Measurements from ENCODE around the gene PTDSS2.

PTDSS2 gene

DNA sequence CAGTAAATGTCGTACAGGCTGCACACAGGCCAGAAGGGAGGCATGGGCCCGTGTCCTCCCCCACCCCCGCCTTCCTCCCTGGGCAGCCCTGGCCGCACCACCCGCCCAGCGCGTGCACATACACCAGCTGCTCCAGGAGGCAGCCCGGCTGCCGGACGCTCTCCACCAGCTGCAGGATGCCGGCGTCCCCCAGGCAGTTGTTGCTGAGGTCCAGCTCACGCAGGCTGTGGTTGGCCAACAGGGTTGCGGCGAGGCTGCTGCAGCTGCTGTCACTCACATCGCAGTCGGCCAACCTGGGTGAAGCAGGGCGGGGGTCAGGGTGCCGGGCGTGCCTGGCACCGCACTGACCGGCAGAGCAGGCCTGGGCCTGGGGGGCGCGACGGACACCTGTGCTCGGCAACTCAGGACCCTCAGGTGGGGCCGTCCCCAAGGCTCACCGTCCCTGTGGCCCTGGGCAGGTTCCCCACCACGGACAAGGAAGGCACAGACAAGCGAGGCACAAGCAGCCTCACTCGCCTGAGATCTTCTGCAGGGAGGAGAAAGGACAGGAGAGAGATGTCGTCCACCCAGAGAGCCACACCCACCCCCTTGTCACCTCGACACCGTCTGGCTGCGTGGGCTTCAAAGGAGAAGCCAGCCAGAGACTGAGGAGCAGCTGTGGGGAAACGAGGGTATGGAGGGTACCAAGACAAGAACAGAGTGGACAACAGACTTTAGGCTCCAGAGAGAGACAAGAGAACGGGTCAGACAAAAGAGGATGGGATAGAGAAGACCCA is 44.9 kb downstream of the PTDSS2 start:
- no peak for DNase-seq

DNA sequence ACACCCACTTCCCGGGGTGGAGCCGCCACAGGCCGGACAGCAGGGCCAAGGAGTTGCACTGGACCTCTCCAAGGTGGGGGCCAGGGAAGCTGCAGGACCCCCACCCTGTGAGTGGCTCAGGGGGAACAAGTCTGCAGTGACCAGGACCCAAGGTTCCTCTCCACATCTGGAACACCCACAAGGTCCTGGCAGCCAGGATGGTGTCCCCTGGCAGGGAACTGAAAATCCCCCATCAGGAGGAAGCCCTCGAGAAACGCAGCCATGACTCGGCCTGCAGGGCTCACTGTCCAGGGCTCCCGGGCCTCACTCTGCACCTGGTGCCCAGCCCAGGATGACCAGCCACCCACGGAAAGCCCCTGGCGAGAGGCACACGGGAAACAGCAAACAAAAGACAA is 45.5 kb downstream of the PTDSS2 start:
- no peak for DNase-seq

DNA sequence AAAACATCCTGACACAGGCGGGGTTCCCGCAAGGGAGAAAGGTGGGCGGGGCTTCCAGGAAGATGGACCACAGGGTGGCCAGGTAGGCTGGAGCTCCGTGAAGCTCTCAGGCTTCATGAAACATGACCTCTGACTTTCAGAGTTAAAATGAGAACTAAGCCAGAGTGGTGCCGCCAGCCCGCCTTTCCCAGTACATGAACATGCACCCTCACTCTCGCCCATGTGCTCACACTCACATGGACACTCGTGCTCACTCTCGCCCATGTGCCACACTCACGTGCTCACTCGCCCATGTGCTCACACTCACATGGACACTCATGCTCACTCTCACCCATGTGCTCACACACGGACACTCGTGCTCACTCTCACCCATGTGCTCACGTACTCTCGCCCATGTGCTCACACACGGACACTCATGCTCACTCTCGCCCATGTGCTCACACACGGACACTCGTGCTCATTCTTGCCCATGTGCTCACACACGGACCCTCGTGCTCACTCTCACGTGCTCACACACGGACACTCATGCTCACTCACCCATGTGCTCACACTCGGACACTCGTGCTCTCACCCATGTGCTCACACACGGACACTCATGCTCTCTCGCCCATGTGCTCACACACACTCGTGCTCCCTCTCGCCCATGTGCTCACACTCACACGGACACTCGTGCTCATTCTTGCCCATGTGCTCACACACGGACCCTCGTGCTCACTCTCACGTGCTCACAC is 46.9 kb downstream of the PTDSS2 start:
- peak in 1 of 2 experiments; percentile 34 for DNase-seq

DNA sequence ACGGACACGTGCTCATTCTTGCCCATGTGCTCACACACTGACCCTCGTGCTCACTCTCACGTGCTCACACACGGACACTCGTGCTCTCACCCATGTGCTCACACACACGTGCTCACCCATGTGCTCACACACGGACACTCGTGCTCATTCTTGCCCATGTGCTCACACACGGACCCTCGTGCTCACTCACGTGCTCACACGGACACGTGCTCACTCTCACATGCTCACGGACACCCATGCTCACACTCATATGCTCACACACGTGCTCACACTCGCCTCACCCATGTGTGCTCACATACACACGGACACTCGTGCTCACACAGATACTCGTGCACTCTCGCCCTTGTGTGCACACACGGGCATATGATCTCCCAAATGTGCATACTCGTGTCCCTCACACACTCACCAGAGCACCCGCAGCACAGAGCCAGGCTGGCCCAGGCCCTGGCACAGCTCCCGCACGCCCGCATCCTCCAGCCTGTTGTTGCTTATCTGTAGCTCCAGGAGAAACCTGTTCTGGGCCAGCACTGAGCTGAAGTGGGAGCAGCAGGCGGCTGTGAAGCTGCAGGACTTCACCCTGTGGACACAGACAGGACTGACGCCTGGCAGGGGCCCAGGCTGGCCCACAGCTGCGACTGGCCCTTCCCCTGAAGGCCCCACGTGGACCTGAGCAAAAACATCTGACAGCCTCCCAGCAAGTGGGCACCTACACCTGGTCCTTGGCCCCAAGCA is 47.7 kb downstream of the PTDSS2 start:
- no peak for DNase-seq

DNA sequence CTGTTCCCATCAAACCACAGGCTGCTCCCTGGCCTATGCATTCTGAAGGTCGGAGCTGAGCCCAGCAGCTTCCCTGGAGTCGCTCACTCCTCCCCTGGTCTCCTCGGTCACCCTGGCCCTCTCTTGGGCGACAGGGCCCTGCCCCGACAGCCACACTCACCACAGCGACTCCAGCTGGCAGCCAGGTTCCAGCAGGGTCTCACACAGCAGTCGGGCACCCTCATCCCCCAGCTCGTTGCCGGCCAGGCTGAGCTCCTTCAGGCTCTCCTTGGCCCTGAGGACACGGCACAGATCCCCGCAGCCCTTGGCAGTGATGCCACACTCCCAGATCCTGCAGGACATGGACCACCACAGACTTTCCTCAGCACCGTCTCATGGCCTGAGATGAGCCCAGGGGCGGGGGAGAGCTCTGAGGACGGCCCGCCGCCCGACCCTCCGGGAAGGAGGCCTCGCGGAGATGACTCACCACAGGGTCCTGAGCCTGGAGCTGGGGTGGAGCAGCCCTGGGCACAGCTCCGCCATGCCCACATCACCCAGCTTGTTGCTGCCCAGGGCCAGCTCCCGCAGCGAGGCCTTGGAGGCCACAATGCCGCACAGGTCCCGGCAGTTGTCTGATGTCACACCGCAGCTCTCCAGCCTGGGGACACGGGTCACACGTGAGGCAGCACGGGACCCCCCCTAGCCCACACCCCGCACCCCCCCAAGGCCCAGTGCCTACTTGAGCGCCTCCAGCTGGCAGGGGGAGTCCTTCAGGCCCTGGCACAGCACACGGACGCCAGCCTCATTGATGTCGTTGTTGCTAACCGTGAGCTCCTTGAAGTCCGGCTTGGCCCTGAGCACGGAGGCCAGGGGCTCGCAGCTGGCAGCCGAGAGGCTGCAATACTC is 48.5 kb downstream of the PTDSS2 start:
- DNase-seq = no peak

GRCh38 chr11:499201-500076 is 49.4 kb downstream of the PTDSS2 start:
- DNase-seq = no peak

DNA sequence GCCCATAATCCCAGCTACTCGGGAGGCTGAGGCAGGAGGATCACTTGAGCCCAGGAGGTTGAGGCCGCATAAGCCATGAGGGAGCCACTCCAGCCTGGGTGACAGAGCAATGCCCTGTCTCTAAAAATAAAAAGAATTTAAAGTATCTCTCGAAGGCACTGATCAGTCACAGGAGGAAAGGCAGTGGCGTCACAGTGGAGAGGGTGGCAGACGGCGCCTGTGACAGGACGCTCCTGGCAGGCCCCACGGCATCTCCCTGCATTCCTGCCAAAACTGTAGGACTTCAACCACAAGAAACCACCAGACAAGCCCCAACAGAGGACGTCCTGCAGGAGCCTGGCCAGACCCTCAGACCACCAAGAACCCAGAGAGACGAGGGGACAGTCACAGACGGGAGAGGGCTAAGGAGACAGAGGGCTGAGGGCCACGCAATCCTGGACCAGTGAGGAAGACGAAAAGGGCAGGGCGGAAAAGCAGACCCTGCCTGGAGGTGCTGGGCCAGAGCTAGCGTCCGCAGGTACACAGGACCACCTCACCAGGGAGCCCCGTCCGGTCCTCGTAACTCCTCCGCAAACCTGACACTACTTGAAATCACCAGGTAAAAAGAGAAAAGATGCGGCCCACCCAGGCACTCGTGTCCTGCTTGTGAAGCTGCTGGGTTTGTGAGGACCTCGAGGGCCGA is 51.1 kb downstream of the PTDSS2 start:
- no peak for DNase-seq

DNA sequence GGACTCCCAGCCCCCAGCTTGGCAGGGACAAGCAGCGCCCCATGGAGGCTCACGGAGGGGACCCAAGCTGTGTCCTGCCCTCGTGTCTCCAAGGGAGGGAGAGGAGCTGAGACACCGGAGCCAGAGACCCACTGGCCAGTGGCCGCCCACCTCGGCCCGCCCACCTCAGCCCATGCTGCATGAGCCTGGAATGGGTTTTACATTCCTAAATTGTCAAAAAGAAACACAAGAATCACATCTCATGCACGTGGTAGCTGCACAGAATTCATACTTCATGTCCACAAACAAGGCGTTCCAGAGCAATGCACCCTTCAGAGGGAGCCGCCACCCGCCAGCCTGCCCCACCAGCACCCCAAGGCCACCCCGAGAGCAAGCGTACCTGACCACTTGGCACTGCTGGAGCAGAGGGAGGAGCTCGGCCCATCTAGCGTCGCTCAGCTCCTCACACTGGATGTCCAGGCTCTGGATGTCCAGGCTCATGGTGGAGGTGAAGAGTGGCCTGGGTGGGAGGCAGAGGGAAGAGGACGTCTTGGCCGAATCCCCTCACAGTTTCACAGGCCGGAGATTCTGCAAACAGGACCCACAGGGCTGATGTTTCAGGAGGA is 51.7 kb downstream of the PTDSS2 start:
- DNase-seq = no peak

DNA sequence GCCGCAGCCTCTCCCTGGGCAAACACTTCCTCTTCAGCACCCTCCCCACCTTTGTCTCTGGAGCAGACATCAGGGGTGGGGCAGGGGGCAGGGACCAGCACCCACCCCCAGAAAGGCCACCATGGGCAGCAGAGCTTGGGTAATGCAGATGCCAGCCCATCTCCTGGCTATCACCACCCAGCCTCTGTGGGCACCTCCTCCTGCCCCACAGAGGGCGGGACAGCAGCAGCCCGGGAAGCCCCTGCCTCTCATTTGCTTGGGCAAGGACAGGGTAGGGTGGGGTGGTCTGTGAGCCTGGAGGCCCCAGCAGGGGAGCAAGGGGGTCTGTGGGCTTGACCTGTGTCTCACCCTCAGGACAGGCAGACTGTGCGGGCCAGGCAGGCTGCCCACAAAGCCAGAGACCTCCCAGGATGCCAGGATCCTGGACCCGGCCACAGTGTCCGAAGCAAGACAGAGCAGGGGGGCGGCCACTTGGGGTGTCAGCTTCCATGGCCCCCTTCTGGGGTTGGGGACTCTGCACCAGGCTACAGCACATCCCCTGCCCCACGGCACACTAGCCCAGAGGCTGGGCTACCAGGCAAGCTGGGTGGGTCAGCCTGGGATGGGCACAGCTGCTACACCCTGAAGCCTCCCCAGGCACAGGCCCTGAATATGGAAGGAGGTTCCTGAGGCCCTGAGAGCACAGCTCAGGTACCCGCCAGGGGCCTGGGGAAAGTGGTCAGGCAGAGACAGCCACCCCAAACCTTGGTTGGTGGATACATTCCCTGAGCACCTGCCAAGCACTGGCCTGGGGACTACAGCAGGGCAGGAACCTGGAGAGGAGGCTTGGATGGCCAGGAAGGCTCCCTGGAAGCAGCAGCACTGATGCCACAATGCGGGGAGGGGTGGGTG is 52.5 kb downstream of the PTDSS2 start:
- DNase-seq = no peak

- DNase-seq = no peak
These were observed 53.3 kb downstream of the PTDSS2 start for GRCh38 chr11:503179-503981.

DNA sequence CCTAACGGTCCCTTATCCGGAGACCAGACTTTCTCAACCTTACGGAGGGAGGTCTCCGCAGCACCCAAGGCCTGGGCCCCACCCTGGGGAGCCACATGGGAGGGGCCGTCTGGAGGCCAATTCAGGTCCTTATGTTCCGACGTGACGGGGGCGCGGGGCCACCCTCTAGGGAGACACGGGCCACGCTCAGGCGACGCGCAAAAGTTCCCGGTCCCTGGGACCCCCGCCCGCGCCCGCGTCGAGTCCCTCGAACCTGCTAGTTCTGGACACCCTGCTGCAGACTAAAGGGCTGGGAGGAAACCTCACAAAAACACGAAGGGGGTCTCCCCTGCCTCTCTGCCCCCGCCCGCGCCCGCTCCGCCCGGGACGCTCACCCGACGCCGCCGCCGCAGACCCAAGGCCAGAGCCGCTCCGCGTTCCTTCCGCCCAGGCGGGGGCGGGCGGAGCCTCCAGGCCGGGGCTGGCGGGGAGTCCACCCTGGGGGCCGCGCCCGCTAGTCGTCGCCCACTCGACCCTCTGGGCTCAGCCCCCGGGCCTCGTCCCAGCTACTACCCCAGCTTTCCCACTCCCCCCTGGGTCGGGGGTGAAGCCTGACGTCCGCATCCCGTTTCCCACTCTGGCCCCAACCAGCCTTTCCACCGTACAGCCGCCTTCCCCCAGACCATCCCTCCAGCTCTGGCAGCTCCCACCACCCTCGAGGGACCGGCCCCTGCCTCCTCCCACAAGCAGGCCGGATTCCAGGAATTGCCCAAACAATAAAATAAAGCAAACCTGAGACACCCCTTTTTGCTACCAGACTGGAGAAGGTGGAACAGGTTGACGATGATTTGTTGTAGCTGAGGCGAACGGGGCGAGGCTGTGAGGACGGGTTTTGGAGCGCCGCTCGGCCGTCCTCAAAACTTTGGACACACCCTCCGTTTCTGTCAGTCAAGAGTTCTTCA is 54.2 kb downstream of the PTDSS2 start:
- DNase-seq = no peak

GRCh38 chr11:504994-505344 is 54.9 kb downstream of the PTDSS2 start:
- DNase-seq = no peak

GRCh38 chr11:506238-506994 is 56.3 kb downstream of the PTDSS2 start:
- peak; percentile 94 to 99 for DNase-seq

DNA sequence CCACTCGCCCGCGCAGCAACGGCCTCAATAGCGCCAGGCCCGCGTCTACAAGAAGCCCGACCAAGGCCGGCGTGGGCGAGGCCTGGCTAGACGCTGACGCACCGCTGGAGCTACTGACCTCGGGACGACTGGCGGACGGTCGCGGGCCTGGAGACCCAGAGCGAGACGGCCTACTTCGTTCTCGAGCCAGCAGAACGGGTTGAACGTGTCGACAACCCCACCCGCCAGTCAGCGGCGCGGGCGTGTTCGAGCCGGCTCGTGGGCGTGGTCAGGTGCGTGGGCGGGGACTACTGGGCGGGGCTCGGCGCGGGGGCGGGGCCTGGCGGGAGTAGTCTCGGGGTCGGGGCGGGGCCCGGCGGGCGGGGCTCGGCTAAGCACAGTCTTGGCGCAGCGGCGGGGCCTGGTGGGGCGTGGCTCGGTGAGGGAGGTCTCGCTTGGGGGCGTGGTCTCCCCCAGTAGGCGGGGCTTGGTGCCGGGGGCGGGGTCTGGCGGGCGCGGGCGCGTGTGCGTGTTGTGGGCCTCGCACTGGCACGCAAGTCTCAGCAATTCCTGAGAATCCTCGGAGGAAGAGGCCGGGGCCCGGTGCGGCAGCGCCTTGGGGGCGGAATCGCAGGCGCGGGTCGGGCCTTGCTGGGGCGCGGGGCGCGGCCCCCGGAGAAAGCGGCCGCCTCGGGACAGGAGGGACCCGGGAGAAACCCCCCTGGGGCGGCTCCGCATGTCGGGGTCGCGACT is 57.1 kb downstream of the PTDSS2 start, which contains the start of gene RNH1:
RNH1 (minus strand) TSS at position 248 of the 732 bp plus-strand sequence. CDS start 5,080 bp downstream, outside the sequence.
- DNase-seq = peak; percentile 94 to 98

DNA sequence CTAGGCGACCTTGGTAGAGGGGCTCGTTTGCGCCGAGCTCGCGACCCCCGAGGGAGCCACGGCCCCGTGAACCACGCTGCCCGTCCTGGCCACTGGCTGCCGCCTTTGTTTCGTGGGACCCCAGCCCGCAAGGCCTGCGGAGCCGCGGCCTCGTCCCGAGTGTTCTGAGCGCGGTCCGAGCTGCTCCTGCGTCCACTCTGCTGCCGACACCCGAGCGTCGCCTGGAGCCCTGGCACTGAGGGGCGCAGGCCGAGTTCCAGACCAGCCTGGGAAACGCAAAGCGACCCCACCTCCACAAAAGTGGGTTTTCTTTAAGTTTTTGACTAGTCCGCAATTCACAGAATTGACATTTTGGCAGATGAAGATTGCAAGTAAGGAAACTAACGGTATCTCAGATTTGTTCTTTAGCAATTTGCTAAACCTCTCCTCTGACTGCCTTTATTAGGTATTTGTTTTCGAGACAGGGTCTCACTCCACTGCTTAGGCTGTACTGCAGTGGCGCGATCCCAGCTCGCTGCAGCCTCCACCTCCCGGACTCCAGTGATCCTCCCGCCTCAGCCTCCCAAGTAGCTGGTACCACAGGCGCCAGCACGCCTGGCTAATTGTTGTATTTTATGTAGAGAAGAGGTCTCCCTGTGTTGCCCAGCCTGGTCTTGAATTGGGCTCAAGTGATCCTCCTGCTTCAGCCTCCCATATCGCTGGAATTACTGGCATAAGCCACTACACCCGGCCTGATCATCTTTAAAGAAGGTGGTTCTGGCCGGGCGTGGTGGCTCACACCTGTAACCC is 57.8 kb downstream of the PTDSS2 start:
- DNase-seq = no peak

Measured in NCI-H526 (cell line).